Measurements from ENCODE around the gene COL4A2.

- no peak for TF ChIP-seq ZNF416 (tag by site-specific recombination; IDR thresholded peaks at IDR 0.05)
- no peak for TF ChIP-seq CTCF (tag by site-specific recombination; IDR thresholded peaks at IDR 0.05)
- no peak for TF ChIP-seq ZNF184 (tag by site-specific recombination; IDR thresholded peaks at IDR 0.05)
- TF ChIP-seq SP2 (tag by site-specific recombination; IDR thresholded peaks at IDR 0.05) = no peak
- TF ChIP-seq ZNF768 (tag by site-specific recombination; IDR thresholded peaks at IDR 0.05) = no peak
- TF ChIP-seq PRDM10 (tag by site-specific recombination; IDR thresholded peaks at IDR 0.05) = no peak
- no peak for TF ChIP-seq ZNF274 (IDR thresholded peaks at IDR 0.05; ENCODE audit: low read length)
- no peak for TF ChIP-seq ZNF274 (tag by site-specific recombination; IDR thresholded peaks at IDR 0.05; ENCODE audit: borderline replicate concordance)
- no peak for TF ChIP-seq ZNF580 (tag by site-specific recombination; IDR thresholded peaks at IDR 0.05)
- TF ChIP-seq ZNF701 (tag by site-specific recombination; IDR thresholded peaks at IDR 0.05) = no peak
These were observed 210.6 kb downstream of the COL4A2 start for GRCh38 chr13:110517505-110518225.
